GM12873 (cell line): ENCODE results near the gene JMJD1C.

Experiments used
- CTCF ChIP-seq: IDR thresholded peaks from 2 replicates; pipeline ENCODE4 v1.5.1; 2012; ENCODE audit warnings: low read depth, mild to moderate bottlenecking, moderate library complexity, low read length, control low read depth; ENCODE audit not compliant: insufficient read depth; ENCODE audit errors: missing control alignments

The JMJD1C gene

GRCh38 chr10:63425512-63425911 is 40.3 kb downstream of the JMJD1C start:
- TF ChIP-seq CTCF, result no peak

- no peak for TF ChIP-seq CTCF
Measured at GRCh38 chr10:63424576-63424975, 41.2 kb downstream of the JMJD1C start.

DNA sequence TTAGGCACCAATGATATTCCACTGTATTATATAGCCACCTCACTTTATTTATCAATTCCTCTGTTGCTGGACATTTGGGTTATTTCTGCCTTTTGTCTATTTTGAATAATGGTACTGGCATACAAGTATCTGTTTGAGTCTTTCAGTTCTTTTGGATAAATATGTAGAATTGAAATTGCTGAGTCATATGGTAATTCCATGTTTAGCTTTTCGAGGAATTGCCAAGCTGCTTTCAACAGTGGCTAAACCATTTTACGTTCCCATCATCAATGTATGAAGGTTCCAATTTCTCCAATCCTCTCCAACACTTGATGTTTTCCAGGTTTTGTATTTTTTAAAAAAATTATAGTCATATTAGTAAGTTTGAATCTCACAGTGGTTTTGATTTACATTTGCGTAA is 42.3 kb downstream of the JMJD1C start:
- TF ChIP-seq CTCF, result no peak

DNA sequence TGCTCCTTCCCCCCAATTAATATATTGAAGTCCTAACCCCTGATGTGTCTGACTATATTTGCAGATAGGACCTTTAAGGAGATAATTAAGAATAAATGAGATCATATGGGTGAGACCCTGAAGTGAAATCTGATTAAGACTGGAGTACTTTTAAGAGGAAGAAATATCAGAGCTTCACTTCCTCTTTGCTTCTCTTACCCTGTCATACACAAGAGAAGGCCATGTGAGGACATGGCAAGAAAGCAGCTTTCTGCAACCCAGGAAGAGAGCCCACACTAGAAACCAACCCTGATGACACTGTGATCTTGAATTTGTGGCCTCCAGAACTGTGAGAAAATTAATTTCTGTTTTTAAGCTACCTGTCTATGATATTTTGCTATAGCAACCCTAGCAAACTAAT is 44.2 kb downstream of the JMJD1C start:
- no peak for TF ChIP-seq CTCF

- TF ChIP-seq CTCF, result no peak
Measured at GRCh38 chr10:63416376-63416775, 49.4 kb downstream of the JMJD1C start.

- TF ChIP-seq CTCF, result no peak
Measured at GRCh38 chr10:63415640-63416244, 50.0 kb downstream of the JMJD1C start.

DNA sequence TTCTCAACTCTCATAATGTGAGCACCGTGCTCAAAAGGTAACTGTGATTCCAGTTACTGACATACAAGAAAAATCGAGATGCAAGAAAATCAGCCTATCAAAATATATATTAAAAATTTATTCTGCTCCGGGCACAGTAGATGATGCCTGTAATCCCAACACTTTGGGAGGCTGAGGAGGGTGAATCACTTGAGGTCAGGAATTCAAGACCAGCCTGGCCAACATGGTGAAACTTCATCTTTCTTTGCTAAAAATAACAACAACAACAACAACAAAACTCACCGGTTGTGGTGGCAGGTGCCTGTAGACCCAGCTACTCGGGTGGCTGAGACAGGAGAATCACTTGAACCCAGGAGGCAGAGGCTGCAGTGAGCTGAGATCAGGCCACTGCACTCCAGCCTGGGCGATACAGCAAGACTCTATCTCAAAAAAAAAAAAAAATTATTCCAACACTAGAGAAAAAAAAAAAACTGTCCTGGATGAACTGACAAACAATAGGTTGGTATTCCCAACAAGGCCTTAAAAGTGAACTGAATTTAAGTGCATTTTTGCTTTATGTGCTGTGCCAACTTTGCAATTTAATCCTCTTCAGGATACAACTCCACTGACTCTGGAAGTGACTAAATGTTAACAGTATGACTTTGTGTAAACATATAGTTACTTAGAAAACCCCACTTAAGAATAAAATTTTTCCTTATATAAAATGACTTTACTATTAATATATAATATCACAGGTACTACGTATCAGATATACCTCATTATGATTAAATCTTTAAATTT is 51.1 kb downstream of the JMJD1C start:
- TF ChIP-seq CTCF, result no peak
